HepG2 (cell line): ENCODE measurements around the gene HDGFL2. TPM values are rescaled to one million over a fixed set of nuclear protein-coding genes. Genes with fewer than 3 reads are reported as not detected.

ENCODE experiments used
- BORCS8-MEF2B ChIP-seq: sonication (generic); formaldehyde crosslinking; IDR thresholded peaks from 2 replicates; pipeline ENCODE4 v1.8.0; 2022; ENCODE audit warnings: mild to moderate bottlenecking, missing genetic modification reagents
- DMTF1 ChIP-seq: sonication (generic); formaldehyde crosslinking; IDR thresholded peaks from 2 replicates; pipeline ENCODE4 v1.4.0; 2020; ENCODE audit warnings: mild to moderate bottlenecking, missing genetic modification reagents
- GATAD1 ChIP-seq: IDR thresholded peaks from 2 replicates; pipeline ENCODE4 v1.6.1; 2016; ENCODE audit warnings: missing genetic modification reagents, missing compliant biosample characterization
- GPBP1L1 ChIP-seq: sonication (generic); formaldehyde crosslinking; IDR thresholded peaks from 2 replicates; pipeline ENCODE4 v1.5.0; 2020; ENCODE audit warnings: mild to moderate bottlenecking, missing genetic modification reagents
- GPN1 ChIP-seq: sonication (generic); formaldehyde crosslinking; IDR thresholded peaks from 2 replicates; pipeline ENCODE4 v1.5.1; 2020; ENCODE audit warnings: missing genetic modification reagents, borderline replicate concordance
- KAT7 ChIP-seq: IDR thresholded peaks from 2 replicates; pipeline ENCODE4 v1.6.1; 2018; ENCODE audit warnings: borderline replicate concordance, missing compliant biosample characterization
- PAF1 ChIP-seq: IDR thresholded peaks from 2 replicates; pipeline ENCODE4 v1.6.1; 2016; ENCODE audit warnings: missing genetic modification reagents, missing compliant biosample characterization
- SAFB2 ChIP-seq: sonication (generic); formaldehyde crosslinking; IDR thresholded peaks from 2 replicates; pipeline ENCODE4 v1.5.1; 2020; ENCODE audit warnings: missing genetic modification reagents, low read depth, mild to moderate bottlenecking, borderline replicate concordance
- SATB2 ChIP-seq: sonication (generic); formaldehyde crosslinking; IDR thresholded peaks from 2 replicates; pipeline ENCODE4 v1.5.0; 2020; ENCODE audit warnings: missing genetic modification reagents
- SP140L ChIP-seq: sonication (generic); formaldehyde crosslinking; IDR thresholded peaks from 2 replicates; pipeline ENCODE4 v1.4.0; 2020; ENCODE audit warnings: missing genetic modification reagents, borderline replicate concordance
- ZFP90 ChIP-seq: sonication (generic); formaldehyde crosslinking; IDR thresholded peaks from 2 replicates; pipeline ENCODE4 v1.8.0; 2022; ENCODE audit warnings: missing genetic modification reagents, mild to moderate bottlenecking, inconsistent platforms, borderline replicate concordance
- ZNF276 ChIP-seq: sonication (generic); formaldehyde crosslinking; IDR thresholded peaks from 2 replicates; pipeline ENCODE4 v1.4.0; 2020; ENCODE audit warnings: mild to moderate bottlenecking, low read depth, missing genetic modification reagents
- ZNF644 ChIP-seq: IDR thresholded peaks from 2 replicates; pipeline ENCODE4 v1.6.1; 2016; ENCODE audit warnings: low read depth
- ZNF687 ChIP-seq: sonication (generic); formaldehyde crosslinking; IDR thresholded peaks from 2 replicates; pipeline ENCODE4 v1.5.1; 2020; ENCODE audit warnings: mild to moderate bottlenecking, missing genetic modification reagents, moderate library complexity
- ZNF790 ChIP-seq: sonication (generic); formaldehyde crosslinking; IDR thresholded peaks from 2 replicates; pipeline ENCODE4 v1.8.0; 2022; ENCODE audit warnings: missing genetic modification reagents, mild to moderate bottlenecking, borderline replicate concordance
- polyA plus RNA-seq, 8 experiments: library from polyadenylated mRNA; depleted of rRNA in 3 of 8; stranded (reverse) in 7 of 8; unstranded in 1 of 8; fragments of >200 nt; fragmentation: Illumina TruSeq in 4 of 8; extraction: Trizol in 4 of 8; gene quantifications; 2 replicates each; pipeline versions ENCODE4 v1.2.1 to v1.2.3, GENCODE V29; 2011 to 2016; ENCODE audit warnings: low read depth in 4 of 8, missing spikeins in 1 of 8, mixed read lengths in 1 of 8; ENCODE audit not compliant: insufficient read depth in 1 of 8
- total RNA-seq, 5 experiments: library from RNA; depleted of rRNA; stranded (reverse); fragments of >200 nt; fragmentation: Illumina TruSeq; extraction: Trizol; gene quantifications; 2 replicates each; pipeline ENCODE4 v1.2.3, GENCODE V29; 2016; ENCODE audit warnings: low read depth in 1 of 5
- TF ChIP-seq, protein P1 (sequence below): sonication (generic); formaldehyde crosslinking; IDR thresholded peaks from 2 replicates; pipeline ENCODE4 v1.5.0; 2020; ENCODE audit warnings: missing genetic modification reagents

The HDGFL2 gene
- total and polyA plus RNA-seq, 2 of the 13 experiments (the other 11 are each of a cell fraction or from before 2014, with no cell fraction given): 20.0 to 51.1 TPM

DNA sequence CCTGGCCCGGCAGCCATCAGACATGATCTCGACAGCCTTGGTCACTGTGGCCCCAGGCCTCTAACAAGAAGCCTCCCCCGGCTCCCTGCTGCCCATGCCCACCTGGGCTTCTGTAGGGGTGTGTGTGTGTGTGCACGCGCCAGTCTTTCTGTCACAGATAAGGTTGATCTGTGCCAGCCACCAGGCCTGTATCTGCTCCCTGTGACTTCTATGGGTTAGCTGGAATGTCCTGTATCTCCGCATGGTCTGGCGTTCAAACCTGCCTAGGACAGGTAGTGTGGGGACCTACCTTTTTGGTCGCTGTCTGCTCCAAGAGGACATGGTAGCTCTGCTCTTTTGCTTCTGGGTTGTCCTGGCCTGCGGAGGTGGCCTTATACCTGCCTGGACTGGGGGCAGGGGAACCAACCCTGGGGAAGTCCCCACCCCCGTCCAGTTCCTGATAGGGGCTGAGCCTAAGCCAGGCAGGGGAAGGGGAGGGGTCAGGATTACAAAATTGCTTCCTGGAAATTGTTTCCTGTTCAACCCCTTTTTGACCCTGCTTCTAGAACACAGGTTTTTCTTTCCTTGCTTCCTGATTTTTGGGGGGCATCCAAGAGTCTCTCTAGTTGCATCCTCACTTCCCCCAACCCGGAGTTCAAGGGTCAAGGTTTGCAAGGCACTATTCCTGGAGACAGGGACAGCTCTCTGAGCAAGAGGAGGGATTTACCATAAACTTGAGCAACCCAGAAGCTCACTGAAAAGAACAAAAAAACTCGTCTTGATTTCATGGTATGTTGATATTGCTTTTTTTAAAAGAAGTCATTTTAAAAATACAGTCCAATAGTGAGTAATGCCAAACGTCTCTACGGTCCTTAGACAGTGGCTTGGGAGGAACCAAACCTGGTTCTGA, 67.8 kb downstream of the HDGFL2 start, which contains the start of gene LRG1 (continued):
- TF ChIP-seq ZNF790 (CRISPR knock-in tag) (no peak), ZNF687 (CRISPR knock-in tag) (peak; percentile 78), KAT7 (no peak), SP140L (CRISPR knock-in tag) (0 out of 2 replicates have a peak, but pooled peaks have one; percentile 75), ZNF276 (CRISPR knock-in tag) (no peak), PAF1 (no peak), ZFP90 (no peak), BORCS8-MEF2B (CRISPR knock-in tag) (peak; percentile 71; the same call in 1 of the 2 replicates), GPBP1L1 (CRISPR knock-in tag) (no peak), SATB2 (CRISPR knock-in tag) (no peak), SAFB2 (CRISPR knock-in tag) (no peak), GATAD1 (CRISPR knock-in tag) (peak; percentile 52), GPN1 (CRISPR knock-in tag) (no peak), ZNF644 (CRISPR knock-in tag) (0 out of 2 replicates have a peak, but pooled peaks have one; percentile 11), DMTF1 (no peak)
- TF ChIP-seq, protein P1, sequence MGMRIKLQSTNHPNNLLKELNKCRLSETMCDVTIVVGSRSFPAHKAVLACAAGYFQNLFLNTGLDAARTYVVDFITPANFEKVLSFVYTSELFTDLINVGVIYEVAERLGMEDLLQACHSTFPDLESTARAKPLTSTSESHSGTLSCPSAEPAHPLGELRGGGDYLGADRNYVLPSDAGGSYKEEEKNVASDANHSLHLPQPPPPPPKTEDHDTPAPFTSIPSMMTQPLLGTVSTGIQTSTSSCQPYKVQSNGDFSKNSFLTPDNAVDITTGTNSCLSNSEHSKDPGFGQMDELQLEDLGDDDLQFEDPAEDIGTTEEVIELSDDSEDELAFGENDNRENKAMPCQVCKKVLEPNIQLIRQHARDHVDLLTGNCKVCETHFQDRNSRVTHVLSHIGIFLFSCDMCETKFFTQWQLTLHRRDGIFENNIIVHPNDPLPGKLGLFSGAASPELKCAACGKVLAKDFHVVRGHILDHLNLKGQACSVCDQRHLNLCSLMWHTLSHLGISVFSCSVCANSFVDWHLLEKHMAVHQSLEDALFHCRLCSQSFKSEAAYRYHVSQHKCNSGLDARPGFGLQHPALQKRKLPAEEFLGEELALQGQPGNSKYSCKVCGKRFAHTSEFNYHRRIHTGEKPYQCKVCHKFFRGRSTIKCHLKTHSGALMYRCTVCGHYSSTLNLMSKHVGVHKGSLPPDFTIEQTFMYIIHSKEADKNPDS (CRISPR knock-in tag): no peak
